ENCODE results near the gene ZBTB22.

ZBTB22 gene

GRCh38 chr6:33290459-33290858 is 27.1 kb downstream of the ZBTB22 start:
- peaks cover 17% of the 10 kb centered on the region; the same call in 1 of the 2 replicates for H3K36me3 ChIP-seq (ENCODE audit: insufficient read depth, low read length)
- H3K9me3 ChIP-seq (ENCODE audit: insufficient read depth, low read depth, low read length) = no peaks in the 10 kb centered on the region
- no peaks in the 10 kb centered on the region for H4K20me1 ChIP-seq (ENCODE audit: insufficient read depth, low read length, poor library complexity, severe bottlenecking)
- no peaks in the 10 kb centered on the region for H3F3A ChIP-seq (ENCODE audit: low read depth)
- no peak overlapping the region for H2AFZ ChIP-seq (ENCODE audit: low read length)
- peak overlapping the region; percentile 80 for H3K9ac ChIP-seq (ENCODE audit: low read depth, low read length, poor library complexity, severe bottlenecking)
- no peaks in the 10 kb centered on the region for H3K9me2 ChIP-seq (replicated peaks; ENCODE audit: low read depth, low read length)
- H3K4me1 ChIP-seq (ENCODE audit: insufficient read depth, low read length, poor library complexity, severe bottlenecking) = peaks cover 17% of the 10 kb centered on the region
- peak overlapping the region; percentile 81 for H3K4me3 ChIP-seq (ENCODE audit: low read length, poor library complexity, severe bottlenecking)
- TF ChIP-seq CTCF (conservative IDR thresholded peaks at IDR 0.05; ENCODE audit: low read length) = no peak
- TF ChIP-seq EZH2phosphoT487 (IDR thresholded peaks at IDR 0.05; ENCODE audit: borderline replicate concordance) = no peak
- peak overlapping the region; percentile 100 for H3K4me2 ChIP-seq (ENCODE audit: low read depth, low read length, poor library complexity, severe bottlenecking)
- no peaks in the 10 kb centered on the region for H3K27me3 ChIP-seq (ENCODE audit: insufficient read depth, low read length, poor library complexity, severe bottlenecking)
- peaks cover 42% of the 10 kb centered on the region for H3K79me2 ChIP-seq (ENCODE audit: insufficient read depth, low read length)

DNA sequence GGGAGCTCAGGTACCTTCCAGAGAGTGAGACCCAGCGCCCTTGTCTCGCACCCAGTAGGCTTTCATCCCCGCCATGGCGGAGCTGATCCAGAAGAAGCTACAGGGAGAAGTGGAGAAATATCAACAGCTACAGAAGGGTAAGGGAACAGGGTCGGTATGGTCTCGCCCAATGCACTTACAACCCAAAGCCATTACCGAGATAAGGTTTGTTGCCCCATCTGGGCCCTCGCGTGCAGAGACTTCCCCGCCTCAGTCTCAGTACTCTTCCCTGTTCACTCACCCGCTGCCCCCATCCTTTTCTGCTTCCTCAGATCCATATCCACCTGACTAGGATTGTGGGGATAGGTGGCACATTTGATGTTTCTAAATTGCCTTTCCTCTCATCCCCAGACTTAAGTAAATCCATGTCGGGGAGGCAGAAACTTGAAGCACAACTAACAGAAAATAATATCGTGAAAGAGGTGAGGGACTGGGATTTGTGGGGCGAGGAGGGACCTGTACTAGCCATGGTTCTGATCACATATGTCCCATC is 27.7 kb downstream of the ZBTB22 start:
- Histone ChIP-seq H3K9me3 (ENCODE audit: insufficient read depth, low read depth, low read length) (no peaks in the 10 kb centered on the region), H3K4me2 (ENCODE audit: low read depth, low read length, poor library complexity, severe bottlenecking) (peak overlapping the region; percentile 100), H3K27me3 (ENCODE audit: insufficient read depth, low read length, poor library complexity, severe bottlenecking) (no peaks in the 10 kb centered on the region), H3K79me2 (ENCODE audit: insufficient read depth, low read length) (peaks cover 42% of the 10 kb centered on the region), H3K4me1 (ENCODE audit: insufficient read depth, low read length, poor library complexity, severe bottlenecking) (peaks cover 17% of the 10 kb centered on the region), H4K20me1 (ENCODE audit: insufficient read depth, low read length, poor library complexity, severe bottlenecking) (no peaks in the 10 kb centered on the region), H3F3A (ENCODE audit: low read depth) (no peaks in the 10 kb centered on the region), H3K9ac (ENCODE audit: low read depth, low read length, poor library complexity, severe bottlenecking) (peak overlapping the region; percentile 80), H2AFZ (ENCODE audit: low read length) (peak overlapping the region; percentile 94; the same call in 1 of the 2 replicates), H3K4me3 (ENCODE audit: low read length, poor library complexity, severe bottlenecking) (peak overlapping the region; percentile 81), H3K9me2 (replicated peaks; ENCODE audit: low read depth, low read length) (no peaks in the 10 kb centered on the region), H3K36me3 (ENCODE audit: insufficient read depth, low read length) (peaks cover 17% of the 10 kb centered on the region; the same call in 1 of the 2 replicates)
- TF ChIP-seq EZH2phosphoT487 (IDR thresholded peaks at IDR 0.05; ENCODE audit: borderline replicate concordance) = no peak

- Histone ChIP-seq H3K27me3 (ENCODE audit: insufficient read depth, low read length, poor library complexity, severe bottlenecking) (no peaks in the 10 kb centered on the region), H4K20me1 (ENCODE audit: insufficient read depth, low read length, poor library complexity, severe bottlenecking) (no peaks in the 10 kb centered on the region), H2AFZ (ENCODE audit: low read length) (peak within 1 kb of the TSS; percentile 94), H3K4me3 (ENCODE audit: low read length, poor library complexity, severe bottlenecking) (peak within 1 kb of the TSS; percentile 81), H3K9me3 (ENCODE audit: insufficient read depth, low read depth, low read length) (no peaks in the 10 kb centered on the region), H3K9ac (ENCODE audit: low read depth, low read length, poor library complexity, severe bottlenecking) (peak within 1 kb of the TSS; percentile 80), H3K4me1 (ENCODE audit: insufficient read depth, low read length, poor library complexity, severe bottlenecking) (peaks cover 17% of the 10 kb centered on the region), H3K9me2 (replicated peaks; ENCODE audit: low read depth, low read length) (no peaks in the 10 kb centered on the region), H3K4me2 (ENCODE audit: low read depth, low read length, poor library complexity, severe bottlenecking) (peak within 1 kb of the TSS; percentile 100), H3K36me3 (ENCODE audit: insufficient read depth, low read length) (peaks cover 17% of the 10 kb centered on the region; the same call in 1 of the 2 replicates), H3K79me2 (ENCODE audit: insufficient read depth, low read length) (peaks cover 42% of the 10 kb centered on the region), H3F3A (ENCODE audit: low read depth) (no peaks in the 10 kb centered on the region)
- no peak for TF ChIP-seq EZH2phosphoT487 (IDR thresholded peaks at IDR 0.05; ENCODE audit: borderline replicate concordance)
- no peak for TF ChIP-seq CTCF (conservative IDR thresholded peaks at IDR 0.05; ENCODE audit: low read length)
Measured at GRCh38 chr6:33288921-33289783, 28.4 kb downstream of the ZBTB22 start, which contains the start of the genes PFDN6 and WDR46. TSS of gene PFDN6 (plus strand) at chr6:33289601. CDS start at chr6:33289857, 256 bp downstream. TSS of gene WDR46 (minus strand) at chr6:33289239. CDS start at chr6:33289170, 69 bp downstream.

All from Loucy (cell line).